Neural cell (in vitro differentiated cells): ENCODE measurements around the gene TBR1. TPM values are rescaled to one million over a fixed set of nuclear protein-coding genes. Genes with fewer than 3 reads are reported as not detected.

Experiments
- H2AFZ ChIP-seq: fragments of 200-600, 300-800 bp; sonication (generic), shearing (Covaris generic); 2 replicates; pipeline ENCODE4 v1.6.0; 2014; ENCODE audit warnings: low read depth, mild to moderate bottlenecking, antibody characterized with exemption, low read length, moderate library complexity
- H3F3A ChIP-seq: fragments of 200-600 bp; shearing (Covaris generic); 2 replicates; pipeline ENCODE4 v1.6.1; 2016; ENCODE audit warnings: mild to moderate bottlenecking, moderate library complexity, mixed read lengths, antibody characterized with exemption, low read length; ENCODE audit not compliant: insufficient read depth, poor library complexity, severe bottlenecking
- H3K27ac ChIP-seq: fragments of 200-600, 300-800 bp; sonication (generic), shearing (Covaris generic); 2 replicates; pipeline ENCODE4 v1.5.1; 2014; ENCODE audit warnings: mild to moderate bottlenecking, low read length, moderate library complexity
- H3K27me3 ChIP-seq: fragments of 300-800, 200-600 bp; sonication (generic), shearing (Covaris generic); 2 replicates; pipeline ENCODE4 v1.6.0; 2014; ENCODE audit warnings: mild to moderate bottlenecking, low read depth, low read length, moderate library complexity; ENCODE audit not compliant: insufficient read depth
- H3K36me3 ChIP-seq: fragments of 300-800, 200-600 bp; sonication (generic), shearing (Covaris generic); 2 replicates; pipeline ENCODE4 v1.5.1; 2014; ENCODE audit warnings: mild to moderate bottlenecking, antibody characterized with exemption, low read length, moderate library complexity; ENCODE audit not compliant: insufficient read depth
- H3K4me2 ChIP-seq: fragments of 300-800, 200-600 bp; sonication (generic), shearing (Covaris generic); 2 replicates; pipeline ENCODE4 v1.6.0; 2014; ENCODE audit warnings: mild to moderate bottlenecking, low read length
- H3K4me3 ChIP-seq: fragments of 300-800, 200-600 bp; sonication (generic), shearing (Covaris generic); 2 replicates; pipeline ENCODE4 v1.5.1; 2014; ENCODE audit warnings: mild to moderate bottlenecking, low read length, moderate library complexity
- H3K79me2 ChIP-seq: fragments of 200-600 bp; shearing (Covaris generic); replicated peaks from 2 replicates; pipeline ENCODE4 v1.6.0; 2014; ENCODE audit warnings: mild to moderate bottlenecking, low read length, moderate library complexity; ENCODE audit not compliant: insufficient read depth
- H3K9ac ChIP-seq: fragments of 300-800, 200-600 bp; sonication (generic), shearing (Covaris generic); 2 replicates; pipeline ENCODE4 v1.6.1; 2016; ENCODE audit warnings: mild to moderate bottlenecking, low read length, mixed read lengths
- H3K9me2 ChIP-seq: fragments of 200-600 bp; shearing (Covaris generic); 2 replicates; pipeline ENCODE4 v1.6.1; 2016; ENCODE audit warnings: mild to moderate bottlenecking, low read length, mixed read lengths; ENCODE audit not compliant: insufficient read depth
- H3K9me3 ChIP-seq: fragments of 200-600, 300-800 bp; sonication (generic), shearing (Covaris generic); 2 replicates; pipeline ENCODE4 v1.6.1; 2016; ENCODE audit warnings: mild to moderate bottlenecking, mixed run types, low read length, moderate library complexity, mixed read lengths
- H4K20me1 ChIP-seq: fragments of 200-600 bp; shearing (Covaris generic); 2 replicates; pipeline ENCODE4 v1.6.1; 2016; ENCODE audit warnings: mild to moderate bottlenecking, mixed run types; ENCODE audit not compliant: insufficient read depth
- CTCF ChIP-seq: fragments of 450-650 bp; IDR thresholded peaks from 2 replicates; pipeline ENCODE4 v1.5.1; 2014; ENCODE audit warnings: antibody characterized with exemption, mild to moderate bottlenecking, moderate library complexity; ENCODE audit not compliant: poor library complexity, severe bottlenecking
- EP300 ChIP-seq: fragments of 450-650 bp; conservative IDR thresholded peaks from 2 replicates; pipeline ENCODE4 v1.6.1; 2014; ENCODE audit warnings: antibody characterized with exemption, mild to moderate bottlenecking, moderate library complexity; ENCODE audit not compliant: poor library complexity, severe bottlenecking
- EZH2 ChIP-seq: fragments of 200-600, 300-800 bp; shearing (Covaris generic), sonication (generic); IDR thresholded peaks from 2 replicates; pipeline ENCODE4 v1.6.1; 2014; ENCODE audit warnings: antibody characterized with exemption, low read length, borderline replicate concordance, mild to moderate bottlenecking; ENCODE audit not compliant: insufficient read depth, poor library complexity, severe bottlenecking
- POLR2AphosphoS5 ChIP-seq: IDR thresholded peaks from 2 replicates; pipeline ENCODE4 v1.6.1; 2012
- RAD21 ChIP-seq: fragments of 450-650 bp; conservative IDR thresholded peaks from 2 replicates; pipeline ENCODE4 v1.6.1; 2014; ENCODE audit warnings: antibody characterized with exemption, mild to moderate bottlenecking, moderate library complexity
- REST ChIP-seq: IDR thresholded peaks from 2 replicates; pipeline ENCODE4 v1.6.1; 2012; ENCODE audit warnings: borderline replicate concordance
- SMC3 ChIP-seq: fragments of 450-650 bp; conservative IDR thresholded peaks from 2 replicates; pipeline ENCODE4 v1.6.1; 2014; ENCODE audit warnings: antibody characterized with exemption, mild to moderate bottlenecking, moderate library complexity; ENCODE audit not compliant: poor library complexity
- polyA plus RNA-seq: library from polyadenylated mRNA; depleted of rRNA; stranded (reverse); fragments of >200 nt; gene quantifications from 2 replicates; pipeline ENCODE4 v1.2.3, GENCODE V29; 2014

TBR1 gene
- polyA plus RNA-seq, 1 donor from 2014 or later, result 4.5 TPM

GRCh38 chr2:161417438-161418274, 1.6 kb downstream of the TBR1 start:
- no peaks in the 10 kb centered on the region for H3K79me2 ChIP-seq
- H3K27ac ChIP-seq, result peak overlapping the region; percentile 42
- no peaks in the 10 kb centered on the region for H4K20me1 ChIP-seq
- no peak overlapping the region for H3K4me2 ChIP-seq
- no peaks in the 10 kb centered on the region for H3K9me2 ChIP-seq
- H3K36me3 ChIP-seq, result no peaks in the 10 kb centered on the region
- peak overlapping the region; percentile 64 for H3K4me3 ChIP-seq
- H2AFZ ChIP-seq, result no peak overlapping the region
- peaks cover 100% of the 10 kb centered on the region for H3K27me3 ChIP-seq
- H3K9ac ChIP-seq, result peak overlapping the region; percentile 49
- peaks cover 3% of the 10 kb centered on the region for H3K9me3 ChIP-seq
- no peaks in the 10 kb centered on the region for H3F3A ChIP-seq
- no peak for TF ChIP-seq SMC3
- TF ChIP-seq EP300, result no peak
- peak; percentile 18 for TF ChIP-seq REST
- no peak for TF ChIP-seq CTCF
- peak; percentile 12 for TF ChIP-seq POLR2AphosphoS5
- peak; percentile 22 for TF ChIP-seq EZH2
- TF ChIP-seq RAD21, result no peak

- no peak for TF ChIP-seq EZH2
- TF ChIP-seq POLR2AphosphoS5, result peak; percentile 5
- H3K79me2 ChIP-seq, result no peaks in the 10 kb centered on the region
- no peak overlapping the region for H2AFZ ChIP-seq
- H3K9ac ChIP-seq, result peak overlapping the region; percentile 49
- no peaks in the 10 kb centered on the region for H3K36me3 ChIP-seq
- H3K4me3 ChIP-seq, result peak overlapping the region; percentile 64
- no peaks in the 10 kb centered on the region for H4K20me1 ChIP-seq
- H3K9me2 ChIP-seq, result no peaks in the 10 kb centered on the region
- peak overlapping the region; percentile 42 for H3K27ac ChIP-seq
- peaks cover 100% of the 10 kb centered on the region for H3K27me3 ChIP-seq
- peak overlapping the region; percentile 12 for H3K4me2 ChIP-seq
- peaks cover 3% of the 10 kb centered on the region for H3K9me3 ChIP-seq
- H3F3A ChIP-seq, result no peaks in the 10 kb centered on the region
Observed at GRCh38 chr2:161418275-161418714, 2.2 kb downstream of the TBR1 start.
